ENCODE measurements around the gene USP43. TPM values are rescaled to one million over a fixed set of nuclear protein-coding genes. Genes with fewer than 3 reads are reported as not detected.
"Not testable (repeated sequence)": the region's sequence is repeated elsewhere in the genome, so short reads cannot be mapped to it uniquely, and the experiment has no call there.

The USP43 gene, protein sequence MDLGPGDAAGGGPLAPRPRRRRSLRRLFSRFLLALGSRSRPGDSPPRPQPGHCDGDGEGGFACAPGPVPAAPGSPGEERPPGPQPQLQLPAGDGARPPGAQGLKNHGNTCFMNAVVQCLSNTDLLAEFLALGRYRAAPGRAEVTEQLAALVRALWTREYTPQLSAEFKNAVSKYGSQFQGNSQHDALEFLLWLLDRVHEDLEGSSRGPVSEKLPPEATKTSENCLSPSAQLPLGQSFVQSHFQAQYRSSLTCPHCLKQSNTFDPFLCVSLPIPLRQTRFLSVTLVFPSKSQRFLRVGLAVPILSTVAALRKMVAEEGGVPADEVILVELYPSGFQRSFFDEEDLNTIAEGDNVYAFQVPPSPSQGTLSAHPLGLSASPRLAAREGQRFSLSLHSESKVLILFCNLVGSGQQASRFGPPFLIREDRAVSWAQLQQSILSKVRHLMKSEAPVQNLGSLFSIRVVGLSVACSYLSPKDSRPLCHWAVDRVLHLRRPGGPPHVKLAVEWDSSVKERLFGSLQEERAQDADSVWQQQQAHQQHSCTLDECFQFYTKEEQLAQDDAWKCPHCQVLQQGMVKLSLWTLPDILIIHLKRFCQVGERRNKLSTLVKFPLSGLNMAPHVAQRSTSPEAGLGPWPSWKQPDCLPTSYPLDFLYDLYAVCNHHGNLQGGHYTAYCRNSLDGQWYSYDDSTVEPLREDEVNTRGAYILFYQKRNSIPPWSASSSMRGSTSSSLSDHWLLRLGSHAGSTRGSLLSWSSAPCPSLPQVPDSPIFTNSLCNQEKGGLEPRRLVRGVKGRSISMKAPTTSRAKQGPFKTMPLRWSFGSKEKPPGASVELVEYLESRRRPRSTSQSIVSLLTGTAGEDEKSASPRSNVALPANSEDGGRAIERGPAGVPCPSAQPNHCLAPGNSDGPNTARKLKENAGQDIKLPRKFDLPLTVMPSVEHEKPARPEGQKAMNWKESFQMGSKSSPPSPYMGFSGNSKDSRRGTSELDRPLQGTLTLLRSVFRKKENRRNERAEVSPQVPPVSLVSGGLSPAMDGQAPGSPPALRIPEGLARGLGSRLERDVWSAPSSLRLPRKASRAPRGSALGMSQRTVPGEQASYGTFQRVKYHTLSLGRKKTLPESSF
- 0.12 and 0.29 TPM in 2 replicates for total RNA-seq

DNA sequence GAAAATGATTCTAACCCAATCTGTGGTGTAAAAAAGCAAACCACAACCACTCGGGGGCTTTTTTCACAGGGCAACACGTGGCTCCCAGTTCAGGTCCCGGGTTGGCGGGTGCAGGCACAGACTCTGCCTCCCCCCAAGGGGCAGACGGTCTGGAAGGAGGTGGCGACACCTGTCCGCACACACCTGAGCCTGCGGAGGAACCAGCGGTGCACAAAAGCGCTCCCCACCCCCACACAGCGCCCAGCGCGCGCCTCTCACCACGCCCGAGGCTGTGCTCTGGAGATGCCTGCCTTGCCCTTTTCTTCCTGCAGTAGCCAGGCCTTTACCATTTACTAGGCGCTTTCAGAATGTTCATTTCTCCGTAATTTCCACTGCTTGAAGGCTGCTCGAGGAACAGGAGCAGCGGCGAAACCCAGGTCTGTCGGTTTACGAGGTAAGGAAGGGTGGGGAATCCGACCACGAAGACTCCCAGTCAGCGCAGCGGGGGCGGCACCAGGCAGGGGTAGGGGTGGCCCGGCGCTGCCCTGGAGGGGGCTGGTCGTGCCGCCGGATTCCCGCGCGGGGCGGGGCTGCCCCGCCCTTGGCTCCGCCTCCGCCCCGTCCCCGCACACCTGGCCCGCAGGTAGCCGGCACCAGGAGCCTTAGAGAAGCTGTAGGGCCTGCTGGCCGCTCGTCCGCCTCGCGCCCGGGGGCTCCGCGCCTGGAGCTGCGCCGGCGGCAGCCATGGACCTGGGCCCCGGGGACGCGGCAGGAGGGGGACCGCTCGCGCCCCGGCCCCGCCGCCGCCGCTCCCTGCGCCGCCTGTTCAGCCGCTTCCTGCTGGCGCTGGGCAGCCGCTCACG is at the start of gene USP43:
Gene USP43 (plus strand): TSS at position 608 of the 842 bp plus-strand sequence. CDS start 116 bp downstream, at position 724.
- Mint-ChIP-seq H3K27me3 (peaks cover 40% of the 10 kb centered on the region), H3K4me1 (peaks cover 14% of the 10 kb centered on the region), H3K36me3 (ENCODE audit: low read depth) (no peaks in the 10 kb centered on the region), H3K27ac (no peak within 1 kb of the TSS), H3K9me3 (no peaks in the 10 kb centered on the region), H3K4me3 (peak within 1 kb of the TSS; percentile 83)
- intact Hi-C loops (cut with micrococcal nuclease), result no loop called here
- ChIA-PET CTCF (no interaction called here), POLR2A (no interaction called here)
- ATAC-seq (ENCODE audit: low read depth) (peak; percentile 42), DNase-seq (peak; percentile 15)
- TF ChIP-seq, protein P1, sequence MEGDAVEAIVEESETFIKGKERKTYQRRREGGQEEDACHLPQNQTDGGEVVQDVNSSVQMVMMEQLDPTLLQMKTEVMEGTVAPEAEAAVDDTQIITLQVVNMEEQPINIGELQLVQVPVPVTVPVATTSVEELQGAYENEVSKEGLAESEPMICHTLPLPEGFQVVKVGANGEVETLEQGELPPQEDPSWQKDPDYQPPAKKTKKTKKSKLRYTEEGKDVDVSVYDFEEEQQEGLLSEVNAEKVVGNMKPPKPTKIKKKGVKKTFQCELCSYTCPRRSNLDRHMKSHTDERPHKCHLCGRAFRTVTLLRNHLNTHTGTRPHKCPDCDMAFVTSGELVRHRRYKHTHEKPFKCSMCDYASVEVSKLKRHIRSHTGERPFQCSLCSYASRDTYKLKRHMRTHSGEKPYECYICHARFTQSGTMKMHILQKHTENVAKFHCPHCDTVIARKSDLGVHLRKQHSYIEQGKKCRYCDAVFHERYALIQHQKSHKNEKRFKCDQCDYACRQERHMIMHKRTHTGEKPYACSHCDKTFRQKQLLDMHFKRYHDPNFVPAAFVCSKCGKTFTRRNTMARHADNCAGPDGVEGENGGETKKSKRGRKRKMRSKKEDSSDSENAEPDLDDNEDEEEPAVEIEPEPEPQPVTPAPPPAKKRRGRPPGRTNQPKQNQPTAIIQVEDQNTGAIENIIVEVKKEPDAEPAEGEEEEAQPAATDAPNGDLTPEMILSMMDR (IDR thresholded peaks at IDR 0.05), result no peak

DNA sequence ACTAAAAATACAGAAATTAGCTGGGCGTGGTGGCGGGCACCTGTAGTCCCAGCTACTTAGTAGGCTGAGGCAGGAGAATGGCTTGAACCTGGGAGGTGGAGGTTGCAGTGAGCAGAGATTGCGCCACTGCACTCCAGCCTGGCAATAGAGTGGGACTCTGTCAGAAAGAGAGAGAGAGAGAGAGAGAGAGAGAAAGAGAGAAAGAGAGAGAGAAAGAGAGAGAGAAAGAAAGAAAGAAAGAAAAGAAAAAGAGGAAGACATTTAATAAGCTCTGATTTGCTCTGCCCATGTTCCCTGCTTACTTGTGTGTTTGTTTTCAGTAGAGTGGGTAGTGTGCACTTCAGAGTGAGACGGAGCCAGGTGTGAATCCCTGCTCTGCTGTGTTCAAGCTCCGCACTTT is 47.7 kb upstream of the USP43 start:
- H3K4me1 Mint-ChIP-seq; DNase-seq; POLR2A ChIA-PET; H3K9me3 Mint-ChIP-seq; intact Hi-C loops (cut with micrococcal nuclease); H3K4me3 Mint-ChIP-seq; H3K27ac Mint-ChIP-seq; CTCF ChIA-PET; ATAC-seq (ENCODE audit: low read depth); H3K36me3 Mint-ChIP-seq (ENCODE audit: low read depth); H3K27me3 Mint-ChIP-seq: not testable (repeated sequence)

DNA sequence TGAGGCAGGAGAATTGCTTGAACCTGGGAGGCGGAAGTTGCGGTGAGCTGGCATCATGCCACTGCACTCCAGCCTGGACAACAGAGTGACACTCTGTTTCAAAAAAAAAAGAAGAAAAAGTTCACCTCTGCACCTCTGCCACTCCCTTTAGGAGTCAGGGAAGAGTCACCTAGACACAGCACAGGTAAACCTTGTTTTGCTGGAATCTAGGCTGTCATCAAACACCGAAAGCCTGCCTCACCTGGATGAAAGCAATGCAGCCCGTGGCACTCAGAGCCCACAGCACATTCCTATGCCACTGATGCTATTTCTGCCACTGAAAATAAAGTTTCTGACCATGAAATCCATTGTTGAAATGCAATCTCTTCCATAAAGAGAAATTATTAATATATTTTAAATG is 46.7 kb upstream of the USP43 start:
- Mint-ChIP-seq H3K9me3 (no peaks in the 10 kb centered on the region), H3K27me3 (peaks cover 8% of the 10 kb centered on the region), H3K4me3 (no peak overlapping the region), H3K36me3 (ENCODE audit: low read depth) (no peaks in the 10 kb centered on the region), H3K4me1 (no peaks in the 10 kb centered on the region), H3K27ac (no peak overlapping the region)
- ChIA-PET CTCF (no interaction called here), POLR2A (no interaction called here)
- TF ChIP-seq, protein P1 (IDR thresholded peaks at IDR 0.05), result no peak
- no peak for ATAC-seq (ENCODE audit: low read depth)
- no peak for DNase-seq
- intact Hi-C loops (cut with micrococcal nuclease), result no loop called here

DNA sequence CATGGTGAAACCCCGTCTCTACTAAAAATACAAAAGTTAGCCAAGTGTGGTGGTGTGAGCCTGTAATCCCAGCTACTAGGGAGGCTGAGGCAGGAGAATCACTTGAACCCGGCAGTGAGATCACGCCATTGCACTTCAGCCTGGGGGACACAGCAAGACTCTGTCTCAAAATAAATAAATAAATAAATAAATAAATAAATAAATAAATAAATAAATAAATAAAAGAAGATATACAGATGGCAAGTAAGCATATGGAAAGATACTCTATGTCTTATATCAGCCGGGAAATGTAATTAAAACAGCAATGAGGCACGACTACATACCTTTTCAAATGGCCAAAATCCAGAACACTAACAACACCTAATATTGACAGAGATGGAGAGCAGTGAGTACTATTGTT is 40.7 kb upstream of the USP43 start:
- POLR2A ChIA-PET; intact Hi-C loops (cut with micrococcal nuclease): not testable (repeated sequence)

DNA sequence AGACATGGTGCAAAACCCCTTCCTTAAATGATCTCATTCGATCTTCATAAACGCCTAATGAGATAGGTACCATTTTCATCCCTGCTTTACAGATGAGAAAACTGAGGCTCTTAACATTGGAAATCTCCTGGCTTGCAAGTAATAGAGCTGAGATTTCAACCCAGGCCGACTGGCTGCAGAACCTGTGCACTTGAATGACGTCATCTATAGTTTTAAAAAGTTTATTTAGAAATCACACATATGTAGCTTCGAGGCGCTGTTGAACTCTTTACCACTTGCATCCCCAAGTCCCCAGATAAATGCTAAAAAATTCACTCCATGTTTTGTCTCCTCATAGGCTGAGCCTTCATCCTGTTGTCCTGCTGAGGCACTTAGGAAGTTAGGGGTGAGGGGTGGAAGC is 38.9 kb upstream of the USP43 start:
- H3K9me3 Mint-ChIP-seq, result peaks cover 4% of the 10 kb centered on the region
- peaks cover 13% of the 10 kb centered on the region for H3K27me3 Mint-ChIP-seq
- no peak for ATAC-seq (ENCODE audit: low read depth)
- intact Hi-C loops (cut with micrococcal nuclease), result no loop called here
- no peaks in the 10 kb centered on the region for H3K36me3 Mint-ChIP-seq (ENCODE audit: low read depth)
- no peak overlapping the region for H3K27ac Mint-ChIP-seq
- TF ChIP-seq, protein P1 (IDR thresholded peaks at IDR 0.05), result no peak
- ChIA-PET CTCF (no interaction called here), POLR2A (no interaction called here)
- DNase-seq, result no peak
- no peaks in the 10 kb centered on the region for H3K4me1 Mint-ChIP-seq
- H3K4me3 Mint-ChIP-seq, result no peak overlapping the region

More for the DNA sequence above, 40.7 kb upstream of the USP43 start:
- peaks cover 10% of the 10 kb centered on the region for H3K27me3 Mint-ChIP-seq
- H3K4me3 Mint-ChIP-seq; ATAC-seq (ENCODE audit: low read depth); H3K4me1 Mint-ChIP-seq; DNase-seq; H3K36me3 Mint-ChIP-seq (ENCODE audit: low read depth); CTCF ChIA-PET; H3K27ac Mint-ChIP-seq; H3K9me3 Mint-ChIP-seq: not testable (repeated sequence)

DNA sequence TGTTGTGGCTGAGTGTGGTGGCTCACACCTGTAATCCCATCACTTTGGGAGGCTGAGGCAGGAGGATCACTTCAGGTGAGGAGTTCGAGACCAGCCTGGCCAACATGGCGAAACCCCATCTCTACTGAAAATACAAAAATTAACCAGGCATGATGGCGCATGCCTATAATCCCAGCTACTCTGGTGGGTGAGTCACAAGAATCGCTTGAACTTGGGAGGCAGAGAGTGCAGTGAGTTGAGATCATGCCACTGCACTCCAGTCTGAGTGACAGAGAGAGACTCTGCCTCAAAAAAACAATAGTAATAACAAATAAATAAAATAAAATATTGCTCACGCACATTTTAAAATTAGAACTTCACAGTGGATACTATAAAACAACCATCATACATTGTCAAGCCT is 38.3 kb upstream of the USP43 start:
- H3K9me3 Mint-ChIP-seq; DNase-seq; intact Hi-C loops (cut with micrococcal nuclease); POLR2A ChIA-PET; H3K27ac Mint-ChIP-seq; ATAC-seq (ENCODE audit: low read depth); H3K4me1 Mint-ChIP-seq; CTCF ChIA-PET; H3K4me3 Mint-ChIP-seq; H3K36me3 Mint-ChIP-seq (ENCODE audit: low read depth): not testable (repeated sequence)
- H3K27me3 Mint-ChIP-seq, result peaks cover 13% of the 10 kb centered on the region
